HEK293 (cell line): ENCODE measurements around the gene CLMN.

ENCODE experiments used
- ZNF146 ChIP-seq: fragments of 450-650 bp; formaldehyde crosslinking; IDR thresholded peaks from 2 replicates; pipeline ENCODE4 v1.5.1; 2016; ENCODE audit warnings: missing biosample characterization, missing genetic modification characterization
- ZNF239 ChIP-seq: fragments of 450-650 bp; formaldehyde crosslinking; IDR thresholded peaks from 2 replicates; pipeline ENCODE4 v1.5.1; 2016; ENCODE audit warnings: missing biosample characterization, missing genetic modification characterization
- ZNF24 ChIP-seq: fragments of 450-650 bp; formaldehyde crosslinking; IDR thresholded peaks from 2 replicates; pipeline ENCODE4 v1.5.1; 2016; ENCODE audit warnings: missing biosample characterization, missing genetic modification characterization
- TF ChIP-seq, protein P1 (sequence below): fragments of 450-650 bp; formaldehyde crosslinking; IDR thresholded peaks from 2 replicates; pipeline ENCODE4 v1.5.1; 2016; ENCODE audit warnings: missing biosample characterization, missing genetic modification characterization
- TF ChIP-seq, protein P2 (sequence below): fragments of 450-650 bp; formaldehyde crosslinking; IDR thresholded peaks from 2 replicates; pipeline ENCODE4 v1.5.1; 2017; ENCODE audit warnings: missing biosample characterization, mild to moderate bottlenecking, missing genetic modification characterization, moderate library complexity
- TF ChIP-seq, protein P3 (sequence below): fragments of 450-650 bp; formaldehyde crosslinking; IDR thresholded peaks from 2 replicates; pipeline ENCODE4 v1.5.1; 2016; ENCODE audit warnings: missing biosample characterization, missing genetic modification characterization, low read depth

DNA sequence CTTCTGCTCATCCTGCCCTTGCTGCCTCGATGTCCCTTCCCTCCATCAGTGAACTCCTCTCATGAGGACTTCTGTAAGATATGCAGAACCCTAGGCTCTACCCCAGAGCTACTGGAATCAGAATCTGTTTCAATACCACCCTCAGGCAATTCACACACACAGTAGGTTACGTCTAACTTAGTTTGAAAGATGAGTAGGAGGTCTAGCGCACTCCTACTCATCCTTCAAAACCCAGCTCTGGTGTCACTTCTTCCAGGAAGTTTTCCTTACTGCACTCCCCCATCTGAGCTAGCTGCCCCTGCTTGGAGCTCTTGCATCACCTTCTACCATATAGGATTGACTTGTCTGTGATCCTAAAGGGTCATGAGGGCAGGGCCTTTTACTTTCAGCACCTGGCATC is 105.9 kb downstream of the CLMN start:
- TF ChIP-seq ZNF239 (tag by site-specific recombination) = no peak
- TF ChIP-seq, protein P1, sequence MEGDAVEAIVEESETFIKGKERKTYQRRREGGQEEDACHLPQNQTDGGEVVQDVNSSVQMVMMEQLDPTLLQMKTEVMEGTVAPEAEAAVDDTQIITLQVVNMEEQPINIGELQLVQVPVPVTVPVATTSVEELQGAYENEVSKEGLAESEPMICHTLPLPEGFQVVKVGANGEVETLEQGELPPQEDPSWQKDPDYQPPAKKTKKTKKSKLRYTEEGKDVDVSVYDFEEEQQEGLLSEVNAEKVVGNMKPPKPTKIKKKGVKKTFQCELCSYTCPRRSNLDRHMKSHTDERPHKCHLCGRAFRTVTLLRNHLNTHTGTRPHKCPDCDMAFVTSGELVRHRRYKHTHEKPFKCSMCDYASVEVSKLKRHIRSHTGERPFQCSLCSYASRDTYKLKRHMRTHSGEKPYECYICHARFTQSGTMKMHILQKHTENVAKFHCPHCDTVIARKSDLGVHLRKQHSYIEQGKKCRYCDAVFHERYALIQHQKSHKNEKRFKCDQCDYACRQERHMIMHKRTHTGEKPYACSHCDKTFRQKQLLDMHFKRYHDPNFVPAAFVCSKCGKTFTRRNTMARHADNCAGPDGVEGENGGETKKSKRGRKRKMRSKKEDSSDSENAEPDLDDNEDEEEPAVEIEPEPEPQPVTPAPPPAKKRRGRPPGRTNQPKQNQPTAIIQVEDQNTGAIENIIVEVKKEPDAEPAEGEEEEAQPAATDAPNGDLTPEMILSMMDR = no peak
- TF ChIP-seq ZNF146 (tag by site-specific recombination) = no peak
- TF ChIP-seq, protein P2, sequence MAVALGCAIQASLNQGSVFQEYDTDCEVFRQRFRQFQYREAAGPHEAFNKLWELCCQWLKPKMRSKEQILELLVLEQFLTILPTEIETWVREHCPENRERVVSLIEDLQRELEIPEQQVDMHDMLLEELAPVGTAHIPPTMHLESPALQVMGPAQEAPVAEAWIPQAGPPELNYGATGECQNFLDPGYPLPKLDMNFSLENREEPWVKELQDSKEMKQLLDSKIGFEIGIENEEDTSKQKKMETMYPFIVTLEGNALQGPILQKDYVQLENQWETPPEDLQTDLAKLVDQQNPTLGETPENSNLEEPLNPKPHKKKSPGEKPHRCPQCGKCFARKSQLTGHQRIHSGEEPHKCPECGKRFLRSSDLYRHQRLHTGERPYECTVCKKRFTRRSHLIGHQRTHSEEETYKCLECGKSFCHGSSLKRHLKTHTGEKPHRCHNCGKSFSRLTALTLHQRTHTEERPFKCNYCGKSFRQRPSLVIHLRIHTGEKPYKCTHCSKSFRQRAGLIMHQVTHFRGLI = no peak
- TF ChIP-seq ZNF24 (tag by site-specific recombination) = no peak
- TF ChIP-seq, protein P3, sequence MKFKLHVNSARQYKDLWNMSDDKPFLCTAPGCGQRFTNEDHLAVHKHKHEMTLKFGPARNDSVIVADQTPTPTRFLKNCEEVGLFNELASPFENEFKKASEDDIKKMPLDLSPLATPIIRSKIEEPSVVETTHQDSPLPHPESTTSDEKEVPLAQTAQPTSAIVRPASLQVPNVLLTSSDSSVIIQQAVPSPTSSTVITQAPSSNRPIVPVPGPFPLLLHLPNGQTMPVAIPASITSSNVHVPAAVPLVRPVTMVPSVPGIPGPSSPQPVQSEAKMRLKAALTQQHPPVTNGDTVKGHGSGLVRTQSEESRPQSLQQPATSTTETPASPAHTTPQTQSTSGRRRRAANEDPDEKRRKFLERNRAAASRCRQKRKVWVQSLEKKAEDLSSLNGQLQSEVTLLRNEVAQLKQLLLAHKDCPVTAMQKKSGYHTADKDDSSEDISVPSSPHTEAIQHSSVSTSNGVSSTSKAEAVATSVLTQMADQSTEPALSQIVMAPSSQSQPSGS (tag by site-specific recombination) = no peak
